Sigmoid colon (tissue), 4 donors: Measurements from ENCODE around the gene MAD1L1.

Source experiments
- CTCF ChIP-seq, 4 experiments: fragments of 450-650 bp in 3 of 4; fragments of 200-600 bp in 1 of 4; IDR thresholded peaks; one replicate each; pipeline ENCODE4 v1.5.1; 2016 to 2019; ENCODE audit warnings: antibody characterized with exemption in 4 of 4, mild to moderate bottlenecking in 3 of 4, moderate library complexity in 2 of 4
- POLR2A ChIP-seq, 2 donors: fragments of 450-650 bp; IDR thresholded peaks; one replicate each; pipeline ENCODE4 v1.6.1; 2016; ENCODE audit warnings: antibody characterized with exemption in 2 of 2, mild to moderate bottlenecking in 2 of 2, moderate library complexity in 2 of 2
- POLR2AphosphoS5 ChIP-seq, 4 donors: sonication (generic); formaldehyde crosslinking; IDR thresholded peaks; one replicate each; pipeline ENCODE4 v1.6.1; 2017; ENCODE audit warnings: antibody characterized with exemption in 4 of 4

- no peak for TF ChIP-seq POLR2A (IDR thresholded peaks at IDR 0.05)
- no peak for TF ChIP-seq CTCF (IDR thresholded peaks at IDR 0.05)
- no peak for TF ChIP-seq POLR2AphosphoS5 (IDR thresholded peaks at IDR 0.05)
These were observed 120.2 kb downstream of the MAD1L1 start for GRCh38 chr7:2112261-2113198.
